Umbilical cord (tissue), 2 donors: Measurements from ENCODE around the gene MFF. TPM values are rescaled to one million over a fixed set of nuclear protein-coding genes. Genes with fewer than 3 reads are reported as not detected.

Source experiments
- DNase-seq: peaks from one replicate; pipeline ENCODE4 v3.0.0-alpha.2; 2015; ENCODE audit warnings: low spot score
- total RNA-seq: library from RNA; depleted of rRNA; stranded (reverse); fragments of >200 nt; gene quantifications from one replicate; pipeline ENCODE4 v1.2.3, GENCODE V29; 2014; ENCODE audit warnings: low replicate concordance; ENCODE audit not compliant: insufficient read depth

The MFF gene
- total RNA-seq, 1 donor from 2014 or later: 94.6 TPM

- no peak for DNase-seq
Measured at GRCh38 chr2:227335713-227336112, 10.7 kb downstream of the MFF start.

GRCh38 chr2:227337442-227337841 is 12.4 kb downstream of the MFF start:
- DNase-seq: no peak

GRCh38 chr2:227339098-227339599 is 14.1 kb downstream of the MFF start:
- no peak for DNase-seq

GRCh38 chr2:227340106-227340505 is 15.1 kb downstream of the MFF start:
- DNase-seq: no peak

- no peak for DNase-seq
Measured at GRCh38 chr2:227341553-227341952, 16.5 kb downstream of the MFF start.

- no peak for DNase-seq
Measured at GRCh38 chr2:227344231-227344630, 19.2 kb downstream of the MFF start.

GRCh38 chr2:227347117-227347516 is 22.1 kb downstream of the MFF start:
- no peak for DNase-seq

- DNase-seq: no peak
Measured at GRCh38 chr2:227348324-227348723, 23.3 kb downstream of the MFF start.

GRCh38 chr2:227349989-227350612 is 25.1 kb downstream of the MFF start:
- no peak for DNase-seq

GRCh38 chr2:227351639-227352038 is 26.6 kb downstream of the MFF start:
- DNase-seq: no peak

GRCh38 chr2:227360351-227360750 is 35.3 kb downstream of the MFF start:
- DNase-seq: no peak

- DNase-seq: no peak
Measured at GRCh38 chr2:227363756-227364155, 38.7 kb downstream of the MFF start.

- DNase-seq: peak; percentile 24
Measured at GRCh38 chr2:227364585-227365263, 39.7 kb downstream of the MFF start.

- DNase-seq: no peak
Measured at GRCh38 chr2:227365833-227366232, 40.8 kb downstream of the MFF start.

- DNase-seq: peak; percentile 70
Measured at GRCh38 chr2:227366769-227367426, 41.8 kb downstream of the MFF start.

- no peak for DNase-seq
Measured at GRCh38 chr2:227367427-227367795, 42.4 kb downstream of the MFF start.

GRCh38 chr2:227368574-227368973 is 43.5 kb downstream of the MFF start:
- DNase-seq: peak; percentile 31

GRCh38 chr2:227370092-227370491 is 45.0 kb downstream of the MFF start:
- DNase-seq: no peak

- DNase-seq: peak; percentile 42
Measured at GRCh38 chr2:227370791-227371312, 45.8 kb downstream of the MFF start.

GRCh38 chr2:227373389-227373788 is 48.3 kb downstream of the MFF start:
- DNase-seq: no peak

GRCh38 chr2:227374158-227374557 is 49.1 kb downstream of the MFF start:
- DNase-seq: no peak

- peak; percentile 44 for DNase-seq
Measured at GRCh38 chr2:227376656-227377396, 51.8 kb downstream of the MFF start.
